GM18868 (cell line): ENCODE results near the gene CNTNAP5.
A peak's percentile ranks its signal among the peaks of the same experiment; 100 is the strongest.

Experiments
- ATAC-seq: cut with Tn5 transposase; IDR thresholded peaks from one replicate; pipeline ENCODE4 v1.9.1; 2021; ENCODE audit warnings: mild to moderate bottlenecking, moderate library complexity; ENCODE audit not compliant: unreplicated experiment

Gene CNTNAP5

DNA sequence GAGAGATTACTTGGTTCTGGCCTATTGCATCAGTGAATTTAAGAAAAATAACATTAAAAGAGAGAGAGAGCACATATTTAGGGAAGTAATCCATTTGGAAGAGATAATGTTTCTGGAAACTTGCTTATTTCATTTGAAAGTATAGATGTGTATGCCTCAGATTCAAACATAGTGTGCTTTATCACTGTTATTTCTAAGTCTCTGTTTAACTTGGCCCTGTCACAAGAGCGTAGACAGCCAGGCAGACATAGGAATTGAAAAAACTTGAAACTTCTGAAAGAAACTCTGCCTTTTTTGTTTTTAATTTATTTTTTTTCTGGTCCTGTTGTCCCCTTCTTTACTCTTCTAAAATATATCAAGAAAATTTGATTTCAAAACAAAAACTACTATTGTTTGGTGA lies 849.1 kb downstream of the CNTNAP5 start:
- ATAC-seq, result no peak

- no peak for ATAC-seq
Observed at GRCh38 chr2:124874676-124875075, 849.6 kb downstream of the CNTNAP5 start.

GRCh38 chr2:124875627-124876244 lies 850.6 kb downstream of the CNTNAP5 start:
- peak; percentile 87 for ATAC-seq

- peak; percentile 48 for ATAC-seq
Observed at GRCh38 chr2:124877141-124877577, 852.1 kb downstream of the CNTNAP5 start.

DNA sequence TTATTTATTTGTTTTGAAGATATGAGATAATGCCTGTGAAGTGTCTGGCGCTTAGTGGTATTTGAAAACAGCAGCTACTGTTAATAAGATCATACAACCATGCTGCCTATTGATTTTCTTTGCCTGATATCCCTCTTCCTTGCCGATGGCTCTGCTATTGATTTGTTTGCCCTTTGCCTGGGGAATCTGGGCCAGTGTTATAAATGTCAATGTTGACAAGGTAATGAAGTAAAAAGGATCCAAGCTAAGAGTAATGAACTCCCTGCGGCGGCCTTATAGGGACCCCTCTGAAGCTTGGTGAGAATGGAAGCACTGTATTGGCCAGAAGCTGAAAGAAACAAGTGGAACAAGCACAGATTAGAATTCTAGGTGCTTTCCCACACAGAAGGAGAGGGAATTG lies 854.6 kb downstream of the CNTNAP5 start:
- no peak for ATAC-seq

GRCh38 chr2:124880995-124881394 lies 855.9 kb downstream of the CNTNAP5 start:
- ATAC-seq, result no peak

DNA sequence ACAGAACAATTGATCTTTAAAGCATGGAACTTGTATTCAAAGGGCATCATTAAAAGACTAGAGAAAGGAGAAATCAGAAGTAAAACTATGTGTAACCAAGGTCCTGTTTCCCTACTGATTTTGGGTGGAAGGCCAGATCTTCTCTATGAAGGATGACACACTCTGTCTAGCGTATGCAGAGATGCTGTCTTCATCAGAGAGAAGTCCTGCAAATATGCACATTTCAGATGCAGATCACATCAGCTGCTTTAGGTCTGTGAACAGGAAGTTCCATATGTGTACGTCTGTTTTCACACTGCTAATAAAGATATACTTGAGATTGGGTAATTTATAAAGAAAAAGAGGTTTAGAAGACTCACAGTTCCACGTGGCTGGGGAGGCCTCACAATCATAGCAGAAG lies 857.3 kb downstream of the CNTNAP5 start:
- ATAC-seq, result no peak

- no peak for ATAC-seq
Observed at GRCh38 chr2:124883595-124883994, 858.5 kb downstream of the CNTNAP5 start.

DNA sequence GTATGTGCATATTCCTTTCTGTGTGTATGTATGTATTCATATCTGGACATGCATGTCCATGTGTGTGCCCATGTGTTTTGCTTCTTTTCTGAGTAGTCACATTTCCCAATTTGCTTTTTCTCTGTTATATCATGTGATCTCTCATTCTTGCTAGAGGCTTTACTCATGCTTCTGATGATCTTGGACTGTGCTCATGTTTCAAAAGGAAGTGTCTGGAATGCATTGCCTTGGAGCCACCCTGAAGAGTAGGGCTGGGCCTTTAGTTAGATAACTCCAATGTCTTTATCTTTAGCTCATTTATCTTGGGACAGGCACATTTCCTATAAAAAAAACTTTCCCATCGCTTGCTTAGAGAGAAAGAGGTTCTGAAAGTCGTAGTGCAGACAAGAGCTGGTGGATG lies 859.2 kb downstream of the CNTNAP5 start:
- ATAC-seq, result no peak

DNA sequence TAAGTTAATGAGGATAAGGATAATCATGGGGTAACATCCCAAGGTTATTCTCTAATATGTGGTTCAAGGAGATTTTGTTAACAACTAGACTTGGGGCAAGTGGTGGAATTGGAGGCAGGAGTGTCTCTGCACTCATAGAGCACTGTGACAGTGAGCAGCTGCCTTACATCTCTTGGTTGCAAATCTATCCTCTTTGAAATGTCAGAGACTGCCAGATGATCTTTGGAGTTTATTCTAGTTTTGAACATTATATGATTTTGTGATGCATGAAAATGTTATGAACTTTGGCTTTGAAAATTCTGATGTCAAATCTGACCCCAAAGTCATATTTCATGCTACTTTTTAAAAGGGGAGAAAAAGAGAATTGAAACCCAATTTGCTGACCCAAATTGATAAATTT lies 861.1 kb downstream of the CNTNAP5 start:
- ATAC-seq, result no peak

DNA sequence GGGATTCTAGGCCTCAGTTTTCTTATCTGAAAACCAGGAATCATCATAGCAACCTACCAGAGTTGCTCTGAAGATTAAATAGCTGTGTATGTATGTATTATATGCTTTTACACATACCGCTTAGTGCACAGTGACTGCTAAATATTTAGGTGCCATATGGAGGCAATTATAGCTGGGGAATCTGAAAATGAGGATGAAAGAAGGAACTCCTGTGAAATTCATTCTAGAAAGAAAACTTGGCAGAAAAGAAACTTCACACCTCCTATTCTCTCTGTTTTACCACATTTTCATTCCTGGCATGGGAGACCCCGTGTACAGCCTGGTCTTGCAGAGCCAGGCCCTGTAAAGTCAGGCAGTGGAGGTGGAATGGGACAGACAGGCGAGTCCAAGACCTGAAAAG lies 862.4 kb downstream of the CNTNAP5 start:
- no peak for ATAC-seq

GRCh38 chr2:124888431-124888830 lies 863.3 kb downstream of the CNTNAP5 start:
- ATAC-seq, result no peak

GRCh38 chr2:124894199-124894598 lies 869.1 kb downstream of the CNTNAP5 start:
- no peak for ATAC-seq

DNA sequence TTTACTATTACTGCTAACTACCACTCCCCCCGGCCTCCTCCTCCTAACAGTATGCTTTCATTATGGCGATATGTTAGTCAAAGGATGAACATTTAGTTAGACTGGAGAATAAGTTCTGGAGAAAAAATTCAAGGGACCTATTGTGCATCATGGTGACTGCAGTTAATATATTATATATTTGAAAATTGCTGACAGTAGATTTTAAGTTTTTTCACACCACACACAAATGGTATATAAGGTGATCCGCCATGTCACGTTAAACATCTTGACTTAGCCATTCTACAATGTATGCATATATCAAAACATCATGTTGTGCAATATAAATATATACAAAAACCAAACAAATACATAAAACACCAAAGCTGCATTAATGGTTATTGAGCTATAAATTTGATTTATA lies 873.7 kb downstream of the CNTNAP5 start:
- ATAC-seq, result no peak

- no peak for ATAC-seq
Observed at GRCh38 chr2:124908411-124908810, 883.3 kb downstream of the CNTNAP5 start.

DNA sequence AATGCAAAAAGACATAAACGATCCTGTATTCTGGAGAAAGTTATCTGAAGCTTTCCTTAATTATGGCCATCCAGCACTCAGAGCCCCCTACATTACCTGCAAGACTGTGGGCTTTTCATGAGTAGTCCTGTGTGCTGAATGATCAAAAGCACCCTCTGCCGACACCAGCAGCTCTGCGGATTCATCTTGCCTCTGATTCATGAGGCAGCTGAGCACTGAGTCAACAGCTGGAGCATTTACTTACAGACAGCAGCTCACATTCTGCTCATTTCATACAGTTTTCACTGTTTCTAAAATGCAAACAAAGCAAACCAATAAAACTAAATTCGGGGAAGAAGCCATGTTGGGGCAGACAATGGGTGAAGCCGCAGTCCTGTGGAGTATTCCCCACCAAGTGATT lies 886.5 kb downstream of the CNTNAP5 start:
- no peak for ATAC-seq

DNA sequence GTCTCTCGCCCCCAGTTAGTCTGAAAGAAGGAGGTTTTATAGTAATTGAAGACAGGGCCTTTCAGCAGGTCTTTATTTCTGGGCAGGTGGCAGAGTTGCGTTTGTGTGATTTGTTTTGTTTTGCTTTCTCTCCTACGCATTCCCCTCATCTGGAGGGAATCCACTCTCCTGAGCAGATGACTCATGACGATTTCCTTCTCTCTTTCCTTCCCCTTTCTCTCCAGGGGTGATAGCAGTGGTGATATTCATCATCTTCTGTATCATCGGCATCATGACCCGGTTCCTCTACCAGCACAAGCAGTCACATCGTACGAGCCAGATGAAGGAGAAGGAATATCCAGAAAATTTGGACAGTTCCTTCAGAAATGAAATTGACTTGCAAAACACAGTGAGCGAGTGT lies 888.8 kb downstream of the CNTNAP5 start:
- no peak for ATAC-seq

DNA sequence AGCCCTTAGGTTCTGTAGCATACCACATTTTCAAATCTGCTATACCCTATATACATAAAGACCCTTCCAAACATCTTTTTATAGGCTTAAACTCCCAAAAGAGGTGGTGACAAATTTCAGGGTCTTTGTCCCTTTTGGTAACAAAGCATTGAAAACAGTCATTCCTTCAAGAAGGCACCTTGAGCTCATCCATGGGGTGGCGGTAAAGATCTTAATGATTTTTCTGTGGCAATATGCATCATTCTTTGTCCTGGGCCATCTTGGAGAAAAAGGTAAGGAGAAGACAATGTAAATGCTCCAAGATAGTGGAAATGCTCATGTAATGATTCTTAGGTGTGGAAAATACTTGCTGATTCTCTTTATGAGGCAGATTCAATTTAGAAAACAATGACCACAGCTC lies 890.5 kb downstream of the CNTNAP5 start:
- no peak for ATAC-seq

GRCh38 chr2:124919296-124919695 lies 894.2 kb downstream of the CNTNAP5 start:
- no peak for ATAC-seq

DNA sequence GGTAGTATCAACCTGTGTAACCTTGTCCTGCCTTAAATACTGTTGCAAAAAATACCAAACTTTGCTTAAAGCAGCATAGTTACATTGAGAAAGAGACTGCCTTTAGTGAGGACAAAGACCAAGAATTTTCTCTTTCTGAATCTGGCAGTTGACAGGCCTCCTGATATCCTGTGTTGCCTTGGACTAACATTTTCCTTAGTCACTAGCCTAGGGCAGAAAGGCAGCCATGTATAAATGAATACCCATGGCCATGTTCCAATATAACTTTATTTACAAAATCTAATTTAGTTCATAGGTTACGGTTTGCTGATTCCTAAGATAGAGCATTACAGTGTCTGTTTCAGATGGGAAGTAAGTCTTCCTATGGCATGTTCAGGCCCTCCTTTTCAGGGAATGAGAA lies 895.4 kb downstream of the CNTNAP5 start:
- ATAC-seq, result no peak

GRCh38 chr2:124921191-124921590 lies 896.1 kb downstream of the CNTNAP5 start:
- no peak for ATAC-seq

DNA sequence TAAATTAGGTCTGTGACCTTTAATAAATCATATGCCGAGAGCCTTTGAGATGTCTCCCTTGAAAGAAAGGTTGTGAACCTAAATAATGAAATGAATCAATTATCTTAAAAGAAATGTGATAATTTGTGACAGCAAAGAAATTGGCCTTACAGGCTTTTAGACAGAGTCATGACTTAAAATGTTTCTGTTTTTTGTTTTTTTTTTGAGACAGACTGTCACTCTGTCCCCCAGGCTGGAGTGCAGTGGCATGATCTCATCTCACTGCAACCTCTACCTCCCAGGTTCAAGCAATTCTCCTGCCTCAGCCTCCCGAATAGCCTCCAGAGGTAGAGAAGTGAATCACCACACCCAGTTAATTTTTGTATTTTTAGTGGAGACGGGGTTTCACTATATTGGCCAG lies 898.0 kb downstream of the CNTNAP5 start:
- ATAC-seq, result no peak

- no peak for ATAC-seq
Observed at GRCh38 chr2:124933883-124934282, 908.8 kb downstream of the CNTNAP5 start.
